Neural progenitor cell (in vitro differentiated cells): ENCODE data around the gene IFNA16.

ENCODE experiments used
- CTCF ChIP-seq: fragments of 200-600 bp; sonication (generic); IDR thresholded peaks from 2 replicates; pipeline ENCODE4 v1.5.1; 2017; ENCODE audit warnings: antibody characterized with exemption, mild to moderate bottlenecking
- EZH2 ChIP-seq: fragments of 200-600 bp; sonication (generic); IDR thresholded peaks from 2 replicates; pipeline ENCODE4 v1.6.1; 2017; ENCODE audit warnings: antibody characterized with exemption, mild to moderate bottlenecking, moderate library complexity
- EZH2phosphoT487 ChIP-seq: fragments of 200-600 bp; sonication (generic); IDR thresholded peaks from 2 replicates; pipeline ENCODE4 v1.6.1; 2017; ENCODE audit warnings: antibody characterized with exemption

GRCh38 chr9:21251638-21252037, 34.5 kb upstream of the IFNA16 start:
- TF ChIP-seq CTCF = no peak
- TF ChIP-seq EZH2phosphoT487 = no peak
- no peak for TF ChIP-seq EZH2
